Testis (tissue), 2 donors: ENCODE measurements around the gene MCC.

ENCODE experiments used
- CTCF ChIP-seq, 3 experiments: fragments of 450-650 bp in 2 of 3; fragments of 200-600 bp in 1 of 3; sonication (generic) in 1 of 3; IDR thresholded peaks; one replicate each; pipeline ENCODE4 v1.5.1; 2016 to 2019; ENCODE audit warnings: antibody characterized with exemption in 3 of 3, mild to moderate bottlenecking in 2 of 3, moderate library complexity in 1 of 3
- POLR2A ChIP-seq: fragments of 450-650 bp; IDR thresholded peaks from one replicate; pipeline ENCODE4 v1.6.1; 2017; ENCODE audit warnings: antibody characterized with exemption, mild to moderate bottlenecking, moderate library complexity

GRCh38 chr5:113293975-113294310 is 194.3 kb downstream of the MCC start:
- TF ChIP-seq CTCF (IDR thresholded peaks at IDR 0.05) (no peak), POLR2A (no peak)
